COLO668 (cell line): ENCODE results near the gene MCEMP1.

Source experiments
- DNase-seq: peaks from one replicate; lab custom pipeline; 2025; ENCODE audit not compliant: unreplicated experiment; lab: John Stamatoyannopoulos, UW

MCEMP1 gene

GRCh38 chr19:7720351-7720750, 43.5 kb downstream of the MCEMP1 start:
- DNase-seq, result no peak

- peak; percentile 52 for DNase-seq
Observed at GRCh38 chr19:7722231-7722651, 45.4 kb downstream of the MCEMP1 start.

GRCh38 chr19:7725791-7726190, 48.9 kb downstream of the MCEMP1 start:
- DNase-seq, result no peak

GRCh38 chr19:7729211-7729610, 52.3 kb downstream of the MCEMP1 start:
- DNase-seq, result no peak
